Activated CD4-positive, alpha-beta memory T cell treated with anti-CD3 and anti-CD28 coated beads, Interleukin-2, amount 10 ng/mL, durations not matched to agents 7 days and 5 days (primary cell): Measurements from ENCODE around the gene SPON1. TPM values are rescaled to one million over a fixed set of nuclear protein-coding genes. Genes with fewer than 3 reads are reported as not detected.
"Not testable (repeated sequence)": the region's sequence is repeated elsewhere in the genome, so short reads cannot be mapped to it uniquely, and the experiment has no call there.

Experiments
- CTCF ChIA-PET: fragments of 350-600 bp; sonication (Branson Sonifier 250); formaldehyde crosslinking; loops from one replicate; lab custom pipeline; 2021; ENCODE audit warnings: antibody characterized with exemption, inconsistent platforms; lab: Charles Lee
- POLR2A ChIA-PET: fragments of 350-600 bp; sonication (Branson Sonifier 250); formaldehyde crosslinking; loops from one replicate; lab custom pipeline; 2021; ENCODE audit warnings: antibody characterized with exemption; lab: Charles Lee
- DNase-seq: peaks from one replicate; pipeline ENCODE4 v3.0.0-alpha.2; 2020
- H3K27ac Mint-ChIP-seq: one replicate; pipeline ENCODE4 v1.8.0; 2021; ENCODE audit warnings: mild to moderate bottlenecking, mixed read lengths
- H3K27me3 Mint-ChIP-seq: one replicate; pipeline ENCODE4 v1.8.0; 2021; ENCODE audit warnings: mixed read lengths
- H3K36me3 Mint-ChIP-seq: one replicate; pipeline ENCODE4 v1.8.0; 2021; ENCODE audit warnings: low read depth, mixed read lengths
- H3K4me1 Mint-ChIP-seq: one replicate; pipeline ENCODE4 v1.8.0; 2021; ENCODE audit warnings: mixed read lengths
- H3K4me3 Mint-ChIP-seq: one replicate; pipeline ENCODE4 v1.8.0; 2021; ENCODE audit warnings: mild to moderate bottlenecking, mixed read lengths
- H3K9me3 Mint-ChIP-seq: one replicate; pipeline ENCODE4 v1.8.0; 2021; ENCODE audit warnings: mixed read lengths
- total RNA-seq, 2 experiments: library from RNA; stranded (reverse); gene quantifications; one replicate each; pipeline ENCODE4 v1.2.3, GENCODE V29; 2021

The SPON1 gene
- total RNA-seq, 2 experiments from 2014 or later: 0.45 to 0.68 TPM

DNA sequence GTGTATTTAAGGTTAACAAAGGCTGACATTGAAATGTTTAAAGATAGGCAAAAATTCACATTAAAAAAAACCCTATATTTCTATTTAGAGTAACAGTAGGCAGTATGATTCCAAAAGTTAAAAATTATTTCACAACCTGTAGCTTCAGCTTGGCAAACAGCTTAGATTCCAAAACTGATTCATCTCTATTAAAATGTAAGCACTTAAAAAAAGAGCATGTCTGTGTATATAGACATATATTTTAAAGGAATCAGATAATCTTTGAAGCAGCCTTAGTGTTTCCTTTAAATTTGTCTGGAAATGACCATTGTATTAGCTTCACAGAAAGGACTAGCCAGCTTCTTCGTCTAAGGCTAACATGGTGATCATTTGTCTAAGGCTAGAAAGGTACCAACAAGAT is 316.3 kb downstream of the SPON1 start:
- Mint-ChIP-seq H3K36me3 (peaks cover 58% of the 10 kb centered on the region), H3K4me1 (peaks cover 15% of the 10 kb centered on the region)
- DNase-seq, H3K27ac Mint-ChIP-seq, POLR2A ChIA-PET, CTCF ChIA-PET, H3K9me3 Mint-ChIP-seq, H3K27me3 Mint-ChIP-seq, H3K4me3 Mint-ChIP-seq: not testable (repeated sequence)

DNA sequence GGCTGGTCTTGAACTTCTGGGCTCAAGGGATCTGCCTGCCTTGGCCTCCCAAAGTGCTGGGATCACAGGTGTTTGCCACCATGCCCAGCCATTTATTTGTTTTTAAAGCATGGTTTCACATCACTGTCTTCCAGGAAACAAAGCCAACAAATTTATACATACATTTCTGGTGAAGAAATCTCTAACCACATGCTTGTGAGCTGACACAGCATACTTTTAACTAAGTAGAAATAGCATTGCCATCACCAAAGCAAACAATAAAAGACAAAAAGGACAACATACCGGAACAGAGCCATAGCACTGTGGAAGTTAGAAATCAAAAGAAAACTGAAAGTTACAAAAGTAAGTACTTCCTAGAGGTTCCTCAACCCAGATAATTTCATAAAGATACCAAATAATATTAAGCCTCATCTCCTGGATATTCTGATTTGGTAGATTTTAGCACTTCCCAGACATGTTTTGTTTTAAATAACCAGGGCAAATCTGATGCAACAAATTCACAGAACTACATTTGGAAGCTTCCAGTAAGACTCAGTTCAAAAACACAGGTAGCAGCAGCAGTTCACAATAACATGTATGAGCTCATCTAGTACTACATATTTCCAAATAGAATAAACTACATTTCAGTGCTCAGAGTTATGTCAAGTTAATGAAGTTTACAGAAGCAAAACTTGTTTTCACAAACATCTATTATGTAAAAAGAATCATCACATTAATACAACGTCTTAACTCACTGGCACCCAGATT is 325.8 kb downstream of the SPON1 start:
- H3K36me3 Mint-ChIP-seq: peaks cover 64% of the 10 kb centered on the region
- H3K27me3 Mint-ChIP-seq: no peaks in the 10 kb centered on the region
- ChIA-PET CTCF (interaction anchor here (1.1 to 3.7 kb wide), 4 partner anchors 12 to 167 kb away, joined by 3 to 15 read pairs (median 6); no protein-coding TSS in a partner anchor), POLR2A (interaction anchor here (0.6 to 1.5 kb wide), 6 partner anchors 11 to 231 kb away, joined by 3 to 9 read pairs (median 4); no protein-coding TSS in a partner anchor)
- peaks cover 41% of the 10 kb centered on the region for H3K4me1 Mint-ChIP-seq
- peak overlapping the region; percentile 52 for H3K4me3 Mint-ChIP-seq
- H3K27ac Mint-ChIP-seq: peak overlapping the region; percentile 91
- no peak for DNase-seq
- no peaks in the 10 kb centered on the region for H3K9me3 Mint-ChIP-seq

DNA sequence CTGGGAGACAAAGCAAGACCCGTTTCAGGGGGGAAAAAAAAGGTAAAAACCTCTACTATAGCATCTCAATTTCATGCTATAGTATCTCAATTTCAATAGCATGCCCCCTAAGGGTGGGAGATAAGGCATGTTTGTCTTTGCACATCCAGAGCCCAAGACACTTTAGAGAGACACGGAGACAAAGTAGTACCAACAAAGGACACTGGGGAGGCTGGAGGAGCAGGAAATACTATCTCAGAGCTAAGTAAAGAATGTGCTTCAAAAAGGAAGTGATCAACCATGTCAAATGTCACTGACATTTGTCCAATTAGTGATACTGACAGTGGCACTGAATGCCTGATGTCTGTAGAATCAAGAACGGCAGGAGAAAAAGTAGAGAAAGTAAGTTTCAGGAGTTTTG is 327.9 kb downstream of the SPON1 start:
- Mint-ChIP-seq H3K4me1 (peaks cover 41% of the 10 kb centered on the region), H3K9me3 (no peaks in the 10 kb centered on the region), H3K4me3 (no peak overlapping the region), H3K27me3 (no peaks in the 10 kb centered on the region), H3K27ac (peak overlapping the region; percentile 41), H3K36me3 (peaks cover 72% of the 10 kb centered on the region)
- CTCF ChIA-PET: interaction anchor here (0.9 to 2.0 kb wide), 4 partner anchors 10 to 334 kb away, joined by 3 to 5 read pairs (median 4); no protein-coding TSS in a partner anchor
- POLR2A ChIA-PET: no interaction called here
- DNase-seq: no peak

DNA sequence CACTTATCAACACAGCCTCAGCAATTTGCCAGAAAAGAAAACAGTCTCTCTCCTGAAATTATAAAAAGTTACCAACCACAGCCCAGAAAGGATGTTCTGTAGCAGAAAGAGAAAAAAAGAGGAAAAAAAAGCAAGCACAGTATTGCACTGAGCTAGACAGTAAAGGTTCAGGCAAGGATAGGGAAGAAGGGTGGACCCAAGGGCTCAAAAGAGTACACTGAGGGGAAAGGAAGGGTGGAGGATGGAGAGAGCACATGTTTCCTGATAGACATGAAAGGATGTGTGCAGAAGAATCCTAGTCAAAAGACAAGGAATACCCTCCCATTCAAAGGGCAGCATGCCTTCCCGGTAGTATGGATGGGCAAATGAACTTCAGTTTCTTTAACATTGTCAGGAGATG is 337.4 kb downstream of the SPON1 start:
- Mint-ChIP-seq H3K4me3 (no peak overlapping the region), H3K27ac (no peak overlapping the region), H3K4me1 (peaks cover 19% of the 10 kb centered on the region), H3K9me3 (no peaks in the 10 kb centered on the region), H3K27me3 (no peaks in the 10 kb centered on the region), H3K36me3 (peaks cover 9% of the 10 kb centered on the region)
- CTCF ChIA-PET: interaction anchor here (0.7 to 8.0 kb wide), 9 partner anchors 11 to 180 kb away, joined by 3 to 146 read pairs (median 5); no protein-coding TSS in a partner anchor
- POLR2A ChIA-PET: interaction anchor here (1.0 to 1.7 kb wide), 3 partner anchors 13 to 80 kb away, joined by 3 to 5 read pairs (median 3); no protein-coding TSS in a partner anchor
- no peak for DNase-seq

DNA sequence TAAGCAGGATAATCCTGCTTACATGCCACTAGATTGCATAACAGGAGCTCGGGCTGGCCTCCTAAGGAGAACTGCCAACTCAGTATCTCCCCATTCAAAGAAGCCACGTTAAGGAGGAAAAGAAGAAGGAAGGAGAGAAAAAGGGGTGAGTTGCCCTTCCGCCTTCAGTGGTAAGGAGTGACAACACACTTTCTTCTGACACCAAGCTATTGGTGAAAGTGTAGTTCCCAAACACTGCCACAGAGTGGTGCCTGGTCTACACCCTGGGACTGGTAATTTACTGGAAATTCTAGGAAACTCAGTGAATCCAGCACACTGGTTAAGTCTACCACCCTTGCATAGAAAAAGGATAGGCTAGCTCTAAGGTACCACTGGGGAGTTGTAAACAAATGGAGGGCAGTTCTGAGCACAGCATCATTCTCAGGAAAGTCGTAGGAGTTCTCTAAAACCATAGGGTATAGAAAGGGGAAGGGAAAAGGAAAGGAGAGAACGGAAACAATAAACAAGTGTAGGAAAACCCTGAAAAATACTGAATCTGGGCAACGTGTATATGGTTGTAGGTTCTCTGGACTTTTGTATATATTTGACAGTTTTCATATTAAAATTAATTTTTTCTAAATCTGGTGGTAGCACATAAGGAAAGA is 338.3 kb downstream of the SPON1 start:
- POLR2A ChIA-PET: interaction anchor here (1.0 to 1.7 kb wide), 5 partner anchors 14 to 154 kb away, joined by 3 to 10 read pairs (median 3); no protein-coding TSS in a partner anchor
- CTCF ChIA-PET: interaction anchor here (0.6 to 8.0 kb wide), 25 partner anchors 10 to 705 kb away, joined by 3 to 146 read pairs (median 3); no protein-coding TSS in a partner anchor

DNA sequence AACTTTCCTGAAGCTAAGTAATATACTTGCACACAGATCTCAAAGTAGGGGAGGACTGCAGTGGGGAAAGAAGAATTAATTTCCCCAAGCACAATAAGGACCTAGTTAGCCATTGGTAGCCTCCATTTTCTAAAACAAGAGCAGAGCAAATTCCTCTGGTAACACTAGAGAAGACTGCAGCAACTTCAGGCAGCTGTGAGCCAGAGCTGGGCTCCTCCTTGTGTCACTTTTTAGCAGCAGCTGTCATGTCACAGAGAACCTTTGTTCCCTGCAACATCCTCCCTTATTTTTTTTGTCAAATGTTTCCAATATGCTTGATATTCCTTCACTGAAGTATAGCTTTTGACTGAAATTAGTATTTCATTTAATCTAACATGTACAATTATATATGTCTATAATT is 342.1 kb downstream of the SPON1 start:
- H3K36me3 Mint-ChIP-seq: no peaks in the 10 kb centered on the region
- H3K27me3 Mint-ChIP-seq: no peaks in the 10 kb centered on the region
- ChIA-PET CTCF (interaction anchor here (1.1 to 8.0 kb wide), 6 partner anchors 9 to 150 kb away, joined by 3 to 146 read pairs (median 4); no protein-coding TSS in a partner anchor), POLR2A (interaction anchor here (0.9 to 1.6 kb wide), 4 partner anchors 13 to 150 kb away, joined by 3 to 4 read pairs (median 3); no protein-coding TSS in a partner anchor)
- H3K4me3 Mint-ChIP-seq: no peak overlapping the region
- no peak for DNase-seq
- H3K27ac Mint-ChIP-seq: no peak overlapping the region
- no peaks in the 10 kb centered on the region for H3K9me3 Mint-ChIP-seq
- H3K4me1 Mint-ChIP-seq: peaks cover 19% of the 10 kb centered on the region

More for the DNA sequence above, 338.3 kb downstream of the SPON1 start:
- peaks cover 3% of the 10 kb centered on the region for H3K36me3 Mint-ChIP-seq
- no peak overlapping the region for H3K4me3 Mint-ChIP-seq
- H3K27me3 Mint-ChIP-seq: no peaks in the 10 kb centered on the region
- peak; percentile 64 for DNase-seq
- H3K9me3 Mint-ChIP-seq: no peaks in the 10 kb centered on the region
- peaks cover 18% of the 10 kb centered on the region for H3K4me1 Mint-ChIP-seq
- no peak overlapping the region for H3K27ac Mint-ChIP-seq

DNA sequence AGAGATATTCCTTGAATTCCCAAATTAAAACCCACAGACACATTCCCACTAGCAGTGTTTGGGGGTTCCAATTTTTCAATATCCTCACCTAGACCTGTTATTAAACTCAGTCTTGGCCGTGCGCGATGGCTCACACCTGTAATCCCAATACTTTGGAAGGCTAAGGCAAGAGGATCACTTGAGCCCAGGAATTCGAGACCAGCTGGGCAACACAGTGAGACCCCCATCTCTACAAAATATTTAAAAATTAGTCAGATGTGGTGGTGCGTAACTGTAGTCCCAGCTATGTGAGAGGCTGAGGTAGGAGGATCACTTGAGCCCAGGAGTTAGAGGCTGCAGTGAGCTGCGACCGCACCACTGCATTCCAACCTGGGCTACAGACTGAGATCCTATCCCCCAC is 343.1 kb downstream of the SPON1 start:
- H3K4me3 Mint-ChIP-seq: no peak overlapping the region
- no peak overlapping the region for H3K27ac Mint-ChIP-seq
- ChIA-PET POLR2A (interaction anchor here (1.3 to 1.6 kb wide), 2 partner anchors 28 to 68 kb away, joined by 3 to 4 read pairs; no protein-coding TSS in a partner anchor), CTCF (interaction anchor here (1.5 to 8.0 kb wide), 2 partner anchors 8 to 149 kb away, joined by 5 to 146 read pairs; no protein-coding TSS in a partner anchor)
- H3K27me3 Mint-ChIP-seq: no peaks in the 10 kb centered on the region
- DNase-seq: no peak
- no peaks in the 10 kb centered on the region for H3K36me3 Mint-ChIP-seq
- H3K4me1 Mint-ChIP-seq: peaks cover 19% of the 10 kb centered on the region
- no peaks in the 10 kb centered on the region for H3K9me3 Mint-ChIP-seq

DNA sequence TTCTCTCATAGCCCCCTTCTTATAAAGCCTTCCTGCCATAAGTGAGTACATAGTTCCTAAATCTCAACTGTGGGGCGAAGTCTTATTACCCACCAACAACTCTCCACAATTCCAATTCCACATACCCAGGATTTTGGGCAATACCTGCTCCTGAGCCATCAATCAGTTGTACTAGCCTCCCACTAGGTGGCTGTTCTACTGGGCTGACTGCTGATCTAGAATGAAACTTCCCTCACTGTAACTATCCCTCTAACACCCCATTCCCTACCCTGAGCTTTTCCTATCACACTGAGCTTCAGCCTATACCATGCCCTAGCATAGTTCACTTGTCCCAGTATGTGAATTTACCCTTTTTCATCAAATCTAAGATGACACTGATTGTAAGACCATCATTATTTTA is 344.0 kb downstream of the SPON1 start:
- Mint-ChIP-seq H3K9me3 (no peaks in the 10 kb centered on the region), H3K27ac (no peak overlapping the region), H3K27me3 (no peaks in the 10 kb centered on the region), H3K4me1 (peaks cover 19% of the 10 kb centered on the region), H3K4me3 (no peak overlapping the region), H3K36me3 (no peaks in the 10 kb centered on the region)
- DNase-seq: no peak
- ChIA-PET POLR2A (interaction anchor here (0.7 kb wide), 1 partner anchor 52 kb away, joined by 3 read pairs; no protein-coding TSS in a partner anchor), CTCF (interaction anchor here (0.6 to 8.0 kb wide), 2 partner anchors 113 to 148 kb away, joined by 3 to 146 read pairs; no protein-coding TSS in a partner anchor)

DNA sequence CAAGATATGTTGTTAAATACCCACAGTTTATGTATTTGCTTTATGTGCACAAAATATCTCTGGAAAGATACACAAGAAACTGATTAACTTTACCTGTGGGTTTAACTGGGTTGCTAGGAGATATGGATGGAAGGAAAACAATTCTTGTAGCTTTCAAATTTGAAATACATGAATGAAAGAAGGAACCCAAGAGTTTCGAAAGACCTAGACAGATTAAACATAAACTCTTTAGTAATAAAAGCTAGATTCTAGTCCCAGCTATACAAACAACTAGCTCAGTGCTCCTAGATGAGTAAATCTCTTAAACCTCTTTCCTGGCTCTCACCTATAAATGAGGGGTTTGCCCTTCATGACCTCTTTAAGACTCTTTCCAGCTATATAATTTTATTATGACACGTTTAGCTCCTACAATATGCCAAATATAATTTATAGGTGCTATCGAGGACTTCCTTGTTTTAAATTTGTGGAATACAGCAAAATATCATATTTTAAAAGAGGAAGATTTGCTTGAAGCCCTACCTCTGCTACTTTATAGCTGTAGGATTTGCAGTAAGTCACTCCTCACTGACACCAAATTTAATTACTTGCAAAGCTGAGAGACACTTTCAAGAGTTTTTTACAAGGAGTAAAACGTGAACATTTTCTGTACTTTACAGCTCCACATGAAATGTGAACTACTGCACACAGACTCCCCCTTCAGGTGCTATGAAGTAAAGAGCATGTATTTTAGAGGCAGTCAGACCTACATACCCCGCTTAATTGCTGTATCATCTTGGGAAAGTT is 345.8 kb downstream of the SPON1 start:
- no peaks in the 10 kb centered on the region for H3K27me3 Mint-ChIP-seq
- DNase-seq: no peak
- H3K4me1 Mint-ChIP-seq: peaks cover 21% of the 10 kb centered on the region
- CTCF ChIA-PET: interaction anchor here (0.6 to 2.6 kb wide), 39 partner anchors 10 to 600 kb away, joined by 3 to 42 read pairs (median 4); no protein-coding TSS in a partner anchor
- POLR2A ChIA-PET: interaction anchor here (0.7 to 1.3 kb wide), 2 partner anchors 12 to 30 kb away, joined by 3 to 5 read pairs; no protein-coding TSS in a partner anchor
- H3K9me3 Mint-ChIP-seq: no peaks in the 10 kb centered on the region
- H3K36me3 Mint-ChIP-seq: no peaks in the 10 kb centered on the region
- H3K27ac Mint-ChIP-seq: no peak overlapping the region
- no peak overlapping the region for H3K4me3 Mint-ChIP-seq

DNA sequence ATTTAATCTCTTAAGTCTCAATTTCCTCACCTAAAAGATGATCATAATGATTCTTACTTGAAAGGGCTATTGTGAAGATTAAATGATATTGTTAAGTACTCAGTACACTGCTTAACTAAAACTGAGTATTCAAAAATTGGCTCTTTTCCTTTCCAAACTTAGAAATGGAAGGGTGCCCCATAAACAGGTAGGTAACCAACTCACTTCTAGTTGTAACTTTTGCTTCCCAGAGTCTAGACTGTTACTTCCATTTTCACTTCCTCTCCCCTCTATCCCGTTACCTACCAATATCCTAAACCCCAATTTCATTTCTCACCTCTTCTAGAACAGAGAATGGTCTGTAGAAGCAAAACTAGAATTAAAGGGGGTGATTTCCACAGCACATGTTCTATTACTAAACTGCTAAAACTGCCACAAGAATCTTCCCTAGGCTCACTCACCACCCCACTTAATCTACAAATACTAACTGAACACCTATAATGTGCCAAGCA is 346.4 kb downstream of the SPON1 start:
- peaks cover 26% of the 10 kb centered on the region for H3K4me1 Mint-ChIP-seq
- DNase-seq: no peak
- no peaks in the 10 kb centered on the region for H3K9me3 Mint-ChIP-seq
- H3K36me3 Mint-ChIP-seq: no peaks in the 10 kb centered on the region
- ChIA-PET CTCF (interaction anchor here (0.7 to 2.6 kb wide), 26 partner anchors 9 to 352 kb away, joined by 3 to 42 read pairs (median 4); no protein-coding TSS in a partner anchor), POLR2A (interaction anchor here (1.3 kb wide), 1 partner anchor 30 kb away, joined by 3 read pairs; no protein-coding TSS in a partner anchor)
- no peak overlapping the region for H3K4me3 Mint-ChIP-seq
- H3K27me3 Mint-ChIP-seq: no peaks in the 10 kb centered on the region
- no peak overlapping the region for H3K27ac Mint-ChIP-seq

DNA sequence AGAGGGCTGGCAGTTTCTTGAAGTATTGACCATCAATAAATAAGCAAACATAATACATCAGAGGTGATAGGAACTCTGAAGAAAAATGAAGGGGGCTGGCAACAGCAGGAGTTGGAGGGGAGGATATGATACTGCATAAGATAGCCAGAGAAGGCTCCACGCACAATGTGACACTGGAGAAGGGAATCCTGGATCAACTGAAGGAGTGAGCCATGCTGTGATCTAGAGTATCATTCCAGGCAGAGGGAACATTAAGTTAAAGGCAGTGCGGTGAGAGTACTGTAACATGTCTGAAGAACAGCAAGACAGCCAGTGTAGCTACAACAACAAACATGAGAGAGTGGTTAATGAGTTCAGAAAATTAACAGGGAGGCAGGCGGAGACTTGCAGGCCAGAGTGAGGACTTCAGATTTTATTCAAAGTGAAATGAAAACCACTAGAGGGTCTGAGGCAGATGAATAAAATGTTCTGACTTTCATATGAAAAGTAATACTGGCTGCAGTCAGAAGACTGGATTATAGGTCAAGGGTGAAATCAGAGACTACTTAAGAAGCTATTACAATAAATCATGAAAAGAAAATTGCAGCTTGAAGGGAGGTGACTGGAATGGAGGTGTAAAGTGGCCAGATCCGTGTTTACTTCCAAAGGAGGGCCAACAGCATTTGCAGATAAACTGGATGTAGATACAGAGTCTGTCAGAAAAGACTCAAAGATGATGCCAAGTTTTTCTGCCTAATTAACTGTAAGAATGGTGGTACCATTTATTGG is 347.1 kb downstream of the SPON1 start:
- Mint-ChIP-seq H3K36me3 (no peaks in the 10 kb centered on the region), H3K4me3 (no peak overlapping the region), H3K27ac (no peak overlapping the region), H3K27me3 (no peaks in the 10 kb centered on the region), H3K4me1 (peaks cover 28% of the 10 kb centered on the region), H3K9me3 (no peaks in the 10 kb centered on the region)
- POLR2A ChIA-PET: no interaction called here
- no peak for DNase-seq
- CTCF ChIA-PET: interaction anchor here (0.5 to 2.6 kb wide), 6 partner anchors 12 to 175 kb away, joined by 3 to 42 read pairs (median 4); no protein-coding TSS in a partner anchor
